Motor neuron (in vitro differentiated cells): ENCODE data around the gene TCN2. TPM values are rescaled to one million over a fixed set of nuclear protein-coding genes. Genes with fewer than 3 reads are reported as not detected.
"Not testable (repeated sequence)": the region's sequence is repeated elsewhere in the genome, so short reads cannot be mapped to it uniquely, and the experiment has no call there.

Experiments used
- ATAC-seq, 8 experiments: fragments of 200-7000 bp; cut with Tn5 transposase; replicated peaks in 6 of 8; 2 replicates each; pipeline ENCODE4 v1.8.0; 2021; ENCODE audit warnings: mild to moderate bottlenecking in 8 of 8, moderate library complexity in 8 of 8
- H3K27ac ChIP-seq, 2 donors: fragments of 250-450 bp; sonication (Bioruptor Pico); 2 replicates each; pipeline ENCODE4 v1.9.0; 2021; ENCODE audit warnings: antibody characterized with exemption in 2 of 2, mild to moderate bottlenecking in 2 of 2, moderate library complexity in 1 of 2
- H3K4me1 ChIP-seq, 2 donors: fragments of 250-450 bp; sonication (Bioruptor Pico); replicated peaks in 1 of 2; 2 replicates each; pipeline ENCODE4 v1.6.1; 2021; ENCODE audit warnings: antibody characterized with exemption in 2 of 2, mild to moderate bottlenecking in 2 of 2, moderate library complexity in 1 of 2
- H3K4me3 ChIP-seq, 5 donors: fragments of 250-450 bp; sonication (Bioruptor Pico); 2 replicates each; pipeline ENCODE4 v1.9.0; 2021; ENCODE audit warnings: antibody characterized with exemption in 5 of 5, mild to moderate bottlenecking in 5 of 5, moderate library complexity in 4 of 5
- WGBS, 10 experiments: fragments of 450-650 bp; shearing (Covaris generic); methylation state at CpG; one replicate each; pipeline ENCODE4 v1.0.0; 2022; 5-methylcytosine and 5-hydroxymethylcytosine counted together
- in situ Hi-C, 9 experiments: fragments of 400-800 bp; cut with MboI; loops; one replicate each; pipeline ENCODE4 v1.15.0; 2021; ENCODE audit warnings: low sequenced_read_pairs in 9 of 9, low pct_unique_long_range_greater_than_20kb in 2 of 9; ENCODE audit not compliant: unreplicated experiment in 9 of 9
- total RNA-seq, 8 experiments: library from RNA; unstranded; fragments of 300-600 nt; gene quantifications; 2 replicates each; pipeline versions ENCODE4 v1.2.3 to v1.2.4, GENCODE V29; 2022

TCN2 gene
- total RNA-seq, 8 experiments from 2014 or later = 1.8 to 70.6 (median 7.9) TPM

DNA sequence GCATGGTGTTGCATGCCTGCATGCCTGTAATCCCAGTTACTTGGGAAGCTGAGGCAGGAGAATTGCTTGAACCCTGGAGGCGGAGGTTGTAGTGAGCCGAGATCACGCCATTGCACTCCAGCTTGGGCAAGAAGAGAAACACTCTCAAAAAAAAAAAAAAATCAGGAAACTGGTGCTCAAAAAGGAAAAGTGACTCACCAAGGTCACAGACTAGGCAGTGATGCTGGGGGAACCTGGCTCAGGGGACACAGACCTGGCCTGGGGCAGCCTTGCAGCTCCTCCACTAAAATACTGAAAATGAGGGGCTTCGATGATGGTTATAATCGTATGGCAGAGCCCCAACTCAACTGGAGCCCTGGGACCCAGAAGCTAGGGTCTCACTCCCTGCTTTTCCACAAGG, 20.5 kb downstream of the TCN2 start:
- H3K27ac ChIP-seq = no peak overlapping the region
- no peaks in the 10 kb centered on the region for H3K4me1 ChIP-seq
- ATAC-seq = no peak
- no peak overlapping the region for H3K4me3 ChIP-seq
- WGBS, 10 experiments = 20 to 100% (median 88%) methylated on average over 1 to 4 of the region's 5 CpGs; no CpG with 5 or more reads in 2 of the 10 experiments
- in situ Hi-C loops = loop anchor here in 2 of 9 experiments (25.0 kb wide), 1 partner anchor 135 kb away; no protein-coding TSS in a partner anchor

GRCh38 chr22:30628491-30628890, 21.5 kb downstream of the TCN2 start:
- Histone ChIP-seq H3K27ac (no peak overlapping the region), H3K4me3 (no peak overlapping the region), H3K4me1 (no peaks in the 10 kb centered on the region)
- peak in 3 of 8 experiments; percentile 54 to 67 (median 58) for ATAC-seq
- 60 to 100% methylated on average over 1 of the region's 4 CpGs; no CpG with 5 or more reads in 8 of the 10 experiments for WGBS, 10 experiments
- in situ Hi-C loops = loop anchor here in 2 of 9 experiments (25.0 kb wide), 1 partner anchor 134 kb away; no protein-coding TSS in a partner anchor

DNA sequence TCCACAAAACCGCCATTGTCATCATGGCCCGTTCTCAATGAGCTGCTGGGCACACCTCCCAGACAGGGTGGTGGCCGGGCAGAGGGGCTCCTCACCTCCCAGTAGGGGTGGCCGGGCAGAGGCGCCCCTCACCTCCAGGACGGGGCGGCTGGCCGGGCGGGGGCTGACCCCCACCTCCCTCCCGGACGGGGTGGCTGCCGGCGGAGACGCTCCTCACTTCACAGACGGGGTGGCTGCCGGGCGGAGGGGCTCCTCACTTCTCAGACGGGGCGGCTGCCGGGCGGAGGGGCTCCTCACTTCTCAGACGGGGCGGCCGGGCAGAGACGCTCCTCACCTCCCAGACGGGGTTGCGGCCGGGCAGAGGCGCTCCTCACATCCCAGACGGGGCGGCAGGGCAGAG, 24.5 kb downstream of the TCN2 start:
- in situ Hi-C loops = loop anchor here in 3 of 9 experiments (5.0 to 25.0 kb wide), 2 partner anchors 126 to 131 kb away; no protein-coding TSS in a partner anchor
- ATAC-seq, H3K27ac ChIP-seq, H3K4me3 ChIP-seq: not testable (repeated sequence)
- no CpG with 5 or more reads among the region's 31 CpGs for WGBS, 10 experiments
- peaks cover 5 to 12% of the 10 kb centered on the region in 2 donors for H3K4me1 ChIP-seq

GRCh38 chr22:30634471-30635233, 27.7 kb downstream of the TCN2 start:
- in situ Hi-C loops = loop anchor here in 3 of 9 experiments (5.0 to 25.0 kb wide), 2 partner anchors 123 to 128 kb away; no protein-coding TSS in a partner anchor
- H3K27ac ChIP-seq = peak overlapping the region; percentile 62 to 68
- ATAC-seq = peak; percentile 57 to 68 (median 62)
- H3K4me1 ChIP-seq = peaks cover 17 to 22% of the 10 kb centered on the region in 2 donors
- 0 to 40% (median 0%) methylated on average over 1 to 7 of the region's 29 CpGs; no CpG with 5 or more reads in 2 of the 10 experiments for WGBS, 10 experiments
- H3K4me3 ChIP-seq = peak overlapping the region; percentile 31 to 49 (median 39)

- WGBS, 10 experiments = 4 to 20% (median 4%) methylated on average over 1 to 14 of the region's 75 CpGs; no CpG with 5 or more reads in 7 of the 10 experiments
- Histone ChIP-seq H3K27ac (peak within 1 kb of the TSS; percentile 62 to 68), H3K4me1 (peaks cover 19 to 22% of the 10 kb centered on the region in 2 donors), H3K4me3 (peak within 1 kb of the TSS; percentile 31 to 49 (median 39))
- in situ Hi-C loops = loop anchor here in 2 of 9 experiments (25.0 kb wide), 1 partner anchor 127 kb away; no protein-coding TSS in a partner anchor
- ATAC-seq = peak; percentile 70 to 90 (median 83)
Observed at GRCh38 chr22:30635273-30636225, 28.6 kb downstream of the TCN2 start, which contains the start of gene SLC35E4. TSS of gene SLC35E4 (plus strand) at chr22:30635781. CDS start at chr22:30636451, 670 bp downstream.

- in situ Hi-C loops = loop anchor here in 2 of 9 experiments (25.0 kb wide), 1 partner anchor 126 kb away; no protein-coding TSS in a partner anchor
- peak in 1 of 8 experiments; percentile 1 for ATAC-seq
- Histone ChIP-seq H3K4me3 (peak overlapping the region; percentile 31 to 49 (median 39)), H3K4me1 (peaks cover 19 to 22% of the 10 kb centered on the region in 2 donors), H3K27ac (no peak overlapping the region)
- 0 to 100% (median 73%) methylated on average over 1 to 4 of the region's 45 CpGs; no CpG with 5 or more reads in 5 of the 10 experiments for WGBS, 10 experiments
Observed at GRCh38 chr22:30636226-30637077, 29.5 kb downstream of the TCN2 start.

- in situ Hi-C loops = loop anchor here in 2 of 9 experiments (25.0 kb wide), 1 partner anchor 125 kb away; no protein-coding TSS in a partner anchor
- ATAC-seq = no peak
- no peak overlapping the region for H3K27ac ChIP-seq
- peaks cover 19 to 22% of the 10 kb centered on the region in 2 donors for H3K4me1 ChIP-seq
- 0 to 33% (median 13%) methylated on average over 1 of the region's 1 CpG; no CpG with 5 or more reads in 7 of the 10 experiments for WGBS, 10 experiments
- no peak overlapping the region for H3K4me3 ChIP-seq
Observed at GRCh38 chr22:30637701-30638114, 30.7 kb downstream of the TCN2 start.

DNA sequence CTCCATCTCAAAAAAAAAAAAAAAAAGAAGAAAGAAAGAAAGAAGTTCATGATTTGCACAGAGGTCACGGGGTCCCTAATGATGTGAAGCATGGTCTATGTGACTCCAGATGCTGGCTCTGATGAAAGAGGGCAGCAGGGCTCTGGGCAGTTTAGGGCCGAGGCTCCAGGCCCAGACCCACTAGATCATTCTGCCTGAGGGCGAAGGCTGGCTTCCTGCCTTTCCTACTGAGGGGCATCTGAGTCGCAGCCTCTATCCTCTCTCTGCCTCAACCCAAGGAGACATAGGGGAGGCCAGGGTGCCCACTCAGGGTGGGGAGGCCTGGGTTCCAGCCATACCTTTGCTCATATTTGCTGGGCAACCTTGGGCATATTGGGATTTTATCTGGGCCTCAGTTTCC, 33.4 kb downstream of the TCN2 start:
- in situ Hi-C loops = loop anchor here in 2 of 9 experiments (25.0 kb wide), 1 partner anchor 122 kb away; no protein-coding TSS in a partner anchor

DNA sequence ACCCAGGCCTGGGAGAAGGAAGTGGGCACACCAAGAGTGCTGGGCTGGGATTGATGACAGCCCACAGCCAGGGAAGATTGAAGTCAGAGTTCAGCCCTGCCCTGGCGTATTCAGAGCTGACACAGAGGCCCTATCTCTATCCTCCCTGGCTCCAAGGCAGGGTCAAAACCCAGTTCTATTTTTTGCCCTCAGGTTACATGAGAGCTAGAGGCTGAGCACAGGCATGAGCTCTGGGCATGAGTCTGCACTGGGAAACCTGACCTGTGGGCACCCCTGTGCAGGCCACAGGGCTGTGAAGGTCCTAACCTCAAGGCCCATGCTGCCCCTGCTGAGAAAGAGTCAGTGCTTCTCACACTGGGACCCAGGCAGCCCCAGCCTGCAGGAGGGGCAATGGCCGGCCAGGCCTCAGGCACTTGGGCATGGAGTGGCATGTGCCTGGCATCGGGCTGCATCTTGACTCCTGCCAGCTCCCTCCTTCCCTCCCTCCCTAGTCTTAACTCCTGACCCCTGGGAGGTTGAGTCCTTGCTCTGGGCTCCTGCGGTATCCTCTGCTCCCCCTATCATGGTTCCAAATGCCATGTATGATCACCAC, 34.0 kb downstream of the TCN2 start:
- 80 to 100% (median 100%) methylated on average over 1 of the region's 4 CpGs; no CpG with 5 or more reads in 4 of the 10 experiments for WGBS, 10 experiments
- Histone ChIP-seq H3K4me3 (no peak overlapping the region), H3K4me1 (peaks cover 15 to 19% of the 10 kb centered on the region in 2 donors), H3K27ac (no peak overlapping the region)
- in situ Hi-C loops = loop anchor here in 2 of 9 experiments (25.0 kb wide), 1 partner anchor 121 kb away; no protein-coding TSS in a partner anchor
- no peak for ATAC-seq

More for the DNA sequence above, 33.4 kb downstream of the TCN2 start:
- Histone ChIP-seq H3K4me1 (peaks cover 15 to 19% of the 10 kb centered on the region in 2 donors), H3K4me3 (no peak overlapping the region), H3K27ac (no peak overlapping the region)
- no peak for ATAC-seq
- 20 to 100% (median 93%) methylated on average over 1 to 3 of the region's 4 CpGs; no CpG with 5 or more reads in 5 of the 10 experiments for WGBS, 10 experiments

DNA sequence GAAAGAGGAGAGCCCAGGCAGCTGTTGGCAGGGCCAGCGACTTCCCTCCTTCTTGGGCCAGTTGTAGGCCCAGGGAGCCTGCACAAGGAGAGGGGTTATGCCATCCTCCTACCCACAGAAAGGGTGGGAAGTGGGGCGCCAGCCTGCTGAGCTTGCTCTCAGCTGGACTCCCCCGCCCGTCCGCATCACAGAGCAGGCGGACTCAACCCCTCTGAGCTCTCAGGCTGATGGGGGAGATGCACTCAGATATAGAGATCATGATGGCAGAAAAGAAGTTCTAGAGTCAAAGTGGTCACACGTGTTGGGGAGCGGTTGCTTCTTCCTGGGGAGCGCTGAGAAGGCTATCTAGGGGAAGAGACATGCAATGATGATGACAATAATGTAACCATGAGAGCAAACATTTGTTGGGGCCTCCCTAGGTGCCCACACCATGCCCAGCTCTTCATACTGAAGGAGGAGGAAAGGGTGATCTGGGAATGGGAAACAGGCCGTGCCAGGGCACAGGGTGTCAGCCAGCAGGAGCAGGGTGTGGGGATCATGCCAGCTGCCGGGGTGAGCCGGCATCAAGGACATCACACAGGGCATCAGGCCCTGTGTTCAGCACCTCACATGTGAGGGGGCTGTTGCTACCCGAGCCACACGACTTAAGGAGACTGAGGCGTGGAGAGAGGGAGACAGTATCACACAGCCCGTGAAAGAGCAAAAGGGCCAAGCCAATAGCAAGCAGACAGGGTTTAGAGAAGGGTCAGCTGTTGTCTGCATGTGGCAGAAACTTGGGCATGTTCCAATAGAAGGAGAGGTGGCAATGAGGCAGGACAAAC, 36.3 kb downstream of the TCN2 start:
- no peak overlapping the region for H3K27ac ChIP-seq
- in situ Hi-C loops = loop anchor here in 2 of 9 experiments (25.0 kb wide), 1 partner anchor 119 kb away; no protein-coding TSS in a partner anchor
- no peak overlapping the region for H3K4me3 ChIP-seq
- peak in 1 of 8 experiments; percentile 16 for ATAC-seq
- peaks cover 0 to 7% of the 10 kb centered on the region in 2 donors for H3K4me1 ChIP-seq
- WGBS, 10 experiments = 84 to 100% (median 94%) methylated on average over 1 to 7 of the region's 16 CpGs; no CpG with 5 or more reads in 4 of the 10 experiments
